ENCODE measurements around the gene AHCYL2.

- TF ChIP-seq POLR2AphosphoS5 (IDR thresholded peaks at IDR 0.05; ENCODE audit: low read depth, low read length) (no peak), SIN3A (IDR thresholded peaks at IDR 0.05; ENCODE audit: borderline replicate concordance, insufficient read depth, low read depth, low read length) (no peak), CTCF (IDR thresholded peaks at IDR 0.05) (no peak), TCF7L2 (IDR thresholded peaks at IDR 0.05; ENCODE audit: low read depth, low read length) (no peak)
These were observed 163.7 kb downstream of the AHCYL2 start for GRCh38 chr7:129388333-129389098.
